GDM1 (cell line): Measurements from ENCODE around the gene HIRA.
"Not testable (repeated sequence)": the region's sequence is repeated elsewhere in the genome, so short reads cannot be mapped to it uniquely, and the experiment has no call there.

Experiments
- DNase-seq: peaks from one replicate; lab custom pipeline; 2025; lab: John Stamatoyannopoulos, UW

HIRA gene

GRCh38 chr22:19385221-19385906, 46.2 kb downstream of the HIRA start:
- no peak for DNase-seq

GRCh38 chr22:19383292-19383691, 48.2 kb downstream of the HIRA start:
- DNase-seq: no peak

GRCh38 chr22:19382240-19382639, 49.3 kb downstream of the HIRA start:
- no peak for DNase-seq

- DNase-seq: no peak
Measured at GRCh38 chr22:19378344-19378674, 53.2 kb downstream of the HIRA start.

GRCh38 chr22:19377565-19378343, 53.8 kb downstream of the HIRA start:
- DNase-seq: no peak

GRCh38 chr22:19376971-19377370, 54.6 kb downstream of the HIRA start:
- DNase-seq: no peak

GRCh38 chr22:19376247-19376646, 55.3 kb downstream of the HIRA start:
- no peak for DNase-seq

- DNase-seq: no peak
Measured at GRCh38 chr22:19375435-19375834, 56.1 kb downstream of the HIRA start.

- no peak for DNase-seq
Measured at GRCh38 chr22:19374410-19374809, 57.1 kb downstream of the HIRA start.

- DNase-seq: no peak
Measured at GRCh38 chr22:19373450-19373849, 58.1 kb downstream of the HIRA start.

- DNase-seq: no peak
Measured at GRCh38 chr22:19371893-19372292, 59.6 kb downstream of the HIRA start.

GRCh38 chr22:19368876-19369275, 62.7 kb downstream of the HIRA start:
- DNase-seq: no peak

GRCh38 chr22:19367763-19368367, 63.7 kb downstream of the HIRA start:
- DNase-seq: no peak

- DNase-seq: not testable (repeated sequence)
Measured at GRCh38 chr22:19363541-19363940, 68.0 kb downstream of the HIRA start.

- no peak for DNase-seq
Measured at GRCh38 chr22:19361501-19362103, 69.9 kb downstream of the HIRA start.

- no peak for DNase-seq
Measured at GRCh38 chr22:19360862-19361261, 70.7 kb downstream of the HIRA start.

- DNase-seq: no peak
Measured at GRCh38 chr22:19360300-19360792, 71.2 kb downstream of the HIRA start.

- DNase-seq: no peak
Measured at GRCh38 chr22:19359554-19360299, 71.8 kb downstream of the HIRA start.

GRCh38 chr22:19358703-19359553, 72.6 kb downstream of the HIRA start:
- no peak for DNase-seq

- DNase-seq: no peak
Measured at GRCh38 chr22:19358195-19358594, 73.3 kb downstream of the HIRA start.
